ENCODE measurements around the gene DQX1.

The DQX1 gene

DNA sequence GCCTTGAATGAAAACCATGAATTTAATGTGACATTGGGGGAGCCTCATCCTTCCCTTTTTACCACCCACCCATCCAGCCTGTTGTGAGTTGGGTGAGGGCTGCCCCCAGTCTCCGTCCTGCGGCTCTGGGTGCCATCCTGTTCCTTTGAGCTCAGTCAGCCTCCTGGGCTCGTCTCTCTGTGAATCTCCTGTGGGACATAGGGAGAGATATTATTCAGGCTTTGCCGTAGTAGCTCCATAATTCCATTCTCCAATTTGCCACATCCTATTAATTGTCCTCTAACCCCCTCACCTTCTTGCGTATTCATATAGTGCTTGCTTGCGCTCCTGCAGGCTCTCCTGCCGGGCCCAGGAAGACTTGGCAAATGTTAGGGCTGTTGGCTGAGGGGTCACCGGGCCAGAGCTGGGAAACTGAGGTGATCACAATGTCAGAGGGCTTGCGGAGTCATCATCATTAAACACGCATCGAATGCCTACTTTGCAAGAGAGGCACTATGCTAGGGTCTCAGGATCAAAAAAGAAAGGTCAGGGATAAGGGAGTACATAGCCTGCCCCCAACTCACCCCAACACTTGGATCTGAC is 709 bp upstream of the DQX1 start:
- H3K23ac ChIP-seq (ENCODE audit: low read length): no peak overlapping the region
- H2BK120ac ChIP-seq (ENCODE audit: low read depth, low read length): no peak overlapping the region
- H4K5ac ChIP-seq (ENCODE audit: low read length): no peak overlapping the region
- no peak for DNase-seq
- no peak overlapping the region for H2BK5ac ChIP-seq (ENCODE audit: low read length)
- H3K18ac ChIP-seq (ENCODE audit: low read length): no peak overlapping the region
- no peak overlapping the region for H3K27ac ChIP-seq (ENCODE audit: low read depth, low read length)
- H3K79me1 ChIP-seq (ENCODE audit: low read length): peaks cover 17% of the 10 kb centered on the region
- no CpG with 5 or more reads among the region's 11 CpGs for WGBS (ENCODE audit: extremely low coverage, insufficient coverage, low lambda C conversion rate)
- H2AK5ac ChIP-seq (ENCODE audit: low read length): no peak overlapping the region
- peaks cover 8% of the 10 kb centered on the region for H3K4me1 ChIP-seq (ENCODE audit: control insufficient read depth, low read depth, low read length)
- H2BK15ac ChIP-seq (replicated peaks; ENCODE audit: low read depth): no peak overlapping the region
- no peak overlapping the region for H3K9ac ChIP-seq (ENCODE audit: low read length)
- no peak overlapping the region for H3K4ac ChIP-seq (ENCODE audit: low read depth, low read length)
- H3K79me2 ChIP-seq (ENCODE audit: control insufficient read depth, insufficient read depth, low read length): peaks cover 16% of the 10 kb centered on the region
- H3K56ac ChIP-seq (ENCODE audit: low read length): no peak overlapping the region
- H3K4me3 ChIP-seq (ENCODE audit: low read length): no peak overlapping the region
- no peak overlapping the region for H3K4me2 ChIP-seq (ENCODE audit: low read length)
- H4K8ac ChIP-seq (ENCODE audit: low read depth, low read length): no peak overlapping the region
- peaks cover 6% of the 10 kb centered on the region for H3K36me3 ChIP-seq (ENCODE audit: control insufficient read depth, insufficient read depth, low read length)
- H3K27me3 ChIP-seq (ENCODE audit: insufficient read depth, low read length, poor library complexity): no peaks in the 10 kb centered on the region

DNA sequence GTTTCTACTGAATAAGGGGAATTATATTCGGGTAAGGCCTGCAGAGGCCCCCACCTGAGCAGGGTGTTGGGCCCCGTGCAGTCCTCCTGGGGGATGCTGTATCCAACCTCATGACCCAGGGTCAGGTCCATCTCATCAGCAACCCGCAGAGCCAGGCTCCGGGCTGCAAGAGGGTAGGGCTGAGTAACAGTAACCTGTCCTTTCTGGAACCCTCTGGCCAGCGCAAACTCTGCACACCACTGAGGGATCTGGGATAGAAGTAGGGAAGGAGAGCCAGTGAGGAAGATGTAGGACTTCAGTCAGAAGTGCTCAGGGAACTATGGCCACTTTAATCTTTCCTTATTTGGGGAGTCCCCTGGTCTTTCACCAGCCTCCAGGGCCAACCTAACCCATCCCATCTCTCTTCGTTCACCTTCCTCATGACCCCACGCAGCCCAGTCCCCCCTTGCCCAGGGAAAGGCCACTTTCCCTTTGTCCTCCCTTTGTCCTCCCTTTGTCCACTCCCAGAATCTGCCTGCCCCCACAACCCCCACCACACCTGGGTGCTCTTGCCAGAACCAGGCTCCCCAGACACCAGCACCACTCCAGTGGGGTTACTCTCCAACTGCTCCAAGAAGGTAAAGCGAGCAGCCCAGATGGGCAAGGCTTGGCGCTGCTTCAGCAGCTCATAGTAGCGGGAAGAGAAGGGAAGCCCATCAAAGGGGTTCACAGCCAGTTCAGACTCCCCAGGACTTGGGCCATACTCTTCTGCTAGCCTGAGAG is 895 bp downstream of the DQX1 start:
- no peak for DNase-seq
- H3K4me3 ChIP-seq (ENCODE audit: low read length): no peak overlapping the region
- H3K18ac ChIP-seq (ENCODE audit: low read length): no peak overlapping the region
- H3K56ac ChIP-seq (ENCODE audit: low read length): no peak overlapping the region
- no peak overlapping the region for H3K27ac ChIP-seq (ENCODE audit: low read depth, low read length)
- no peak overlapping the region for H3K9ac ChIP-seq (ENCODE audit: low read length)
- H3K4ac ChIP-seq (ENCODE audit: low read depth, low read length): no peak overlapping the region
- no CpG with 5 or more reads among the region's 10 CpGs for WGBS (ENCODE audit: extremely low coverage, insufficient coverage, low lambda C conversion rate)
- H3K27me3 ChIP-seq (ENCODE audit: insufficient read depth, low read length, poor library complexity): no peaks in the 10 kb centered on the region
- H2AK5ac ChIP-seq (ENCODE audit: low read length): no peak overlapping the region
- H3K4me1 ChIP-seq (ENCODE audit: control insufficient read depth, low read depth, low read length): peaks cover 7% of the 10 kb centered on the region
- no peak overlapping the region for H2BK120ac ChIP-seq (ENCODE audit: low read depth, low read length)
- H3K36me3 ChIP-seq (ENCODE audit: control insufficient read depth, insufficient read depth, low read length): peaks cover 6% of the 10 kb centered on the region
- H3K4me2 ChIP-seq (ENCODE audit: low read length): no peak overlapping the region
- H2BK15ac ChIP-seq (replicated peaks; ENCODE audit: low read depth): no peak overlapping the region
- no peak overlapping the region for H2BK5ac ChIP-seq (ENCODE audit: low read length)
- H3K79me1 ChIP-seq (ENCODE audit: low read length): peaks cover 16% of the 10 kb centered on the region
- no peak overlapping the region for H3K23ac ChIP-seq (ENCODE audit: low read length)
- H4K8ac ChIP-seq (ENCODE audit: low read depth, low read length): no peak overlapping the region
- no peak overlapping the region for H4K5ac ChIP-seq (ENCODE audit: low read length)
- H3K79me2 ChIP-seq (ENCODE audit: control insufficient read depth, insufficient read depth, low read length): peaks cover 16% of the 10 kb centered on the region

GRCh38 chr2:74524005-74524404 is 2.0 kb downstream of the DQX1 start:
- no peak overlapping the region for H2BK15ac ChIP-seq (replicated peaks; ENCODE audit: low read depth)
- H3K9ac ChIP-seq (ENCODE audit: low read length): no peak overlapping the region
- H3K4me3 ChIP-seq (ENCODE audit: low read length): no peak overlapping the region
- no CpG with 5 or more reads among the region's 9 CpGs for WGBS (ENCODE audit: extremely low coverage, insufficient coverage, low lambda C conversion rate)
- no peak overlapping the region for H3K27ac ChIP-seq (ENCODE audit: low read depth, low read length)
- H4K8ac ChIP-seq (ENCODE audit: low read depth, low read length): no peak overlapping the region
- no peak overlapping the region for H2BK120ac ChIP-seq (ENCODE audit: low read depth, low read length)
- no peak overlapping the region for H4K5ac ChIP-seq (ENCODE audit: low read length)
- peaks cover 9% of the 10 kb centered on the region for H3K27me3 ChIP-seq (ENCODE audit: insufficient read depth, low read length, poor library complexity)
- H3K18ac ChIP-seq (ENCODE audit: low read length): no peak overlapping the region
- no peak overlapping the region for H2AK5ac ChIP-seq (ENCODE audit: low read length)
- H3K79me2 ChIP-seq (ENCODE audit: control insufficient read depth, insufficient read depth, low read length): peaks cover 14% of the 10 kb centered on the region
- peaks cover 14% of the 10 kb centered on the region for H3K79me1 ChIP-seq (ENCODE audit: low read length)
- H3K23ac ChIP-seq (ENCODE audit: low read length): no peak overlapping the region
- peaks cover 7% of the 10 kb centered on the region for H3K4me1 ChIP-seq (ENCODE audit: control insufficient read depth, low read depth, low read length)
- no peak overlapping the region for H3K56ac ChIP-seq (ENCODE audit: low read length)
- peaks cover 6% of the 10 kb centered on the region for H3K36me3 ChIP-seq (ENCODE audit: control insufficient read depth, insufficient read depth, low read length)
- no peak for DNase-seq
- H3K4me2 ChIP-seq (ENCODE audit: low read length): no peak overlapping the region
- no peak overlapping the region for H2BK5ac ChIP-seq (ENCODE audit: low read length)
- no peak overlapping the region for H3K4ac ChIP-seq (ENCODE audit: low read depth, low read length)

- H3K79me1 ChIP-seq (ENCODE audit: low read length): no peaks in the 10 kb centered on the region
- H3K4me3 ChIP-seq (ENCODE audit: low read length): no peak overlapping the region
- no peak overlapping the region for H2BK120ac ChIP-seq (ENCODE audit: low read depth, low read length)
- H3K4me2 ChIP-seq (ENCODE audit: low read length): no peak overlapping the region
- H4K8ac ChIP-seq (ENCODE audit: low read depth, low read length): no peak overlapping the region
- H3K56ac ChIP-seq (ENCODE audit: low read length): no peak overlapping the region
- H3K79me2 ChIP-seq (ENCODE audit: control insufficient read depth, insufficient read depth, low read length): no peaks in the 10 kb centered on the region
- H3K23ac ChIP-seq (ENCODE audit: low read length): no peak overlapping the region
- no peak overlapping the region for H2AK5ac ChIP-seq (ENCODE audit: low read length)
- no peak overlapping the region for H2BK5ac ChIP-seq (ENCODE audit: low read length)
- no CpG with 5 or more reads among the region's 3 CpGs for WGBS (ENCODE audit: extremely low coverage, insufficient coverage, low lambda C conversion rate)
- H4K5ac ChIP-seq (ENCODE audit: low read length): no peak overlapping the region
- H3K9ac ChIP-seq (ENCODE audit: low read length): no peak overlapping the region
- H3K18ac ChIP-seq (ENCODE audit: low read length): no peak overlapping the region
- H3K27ac ChIP-seq (ENCODE audit: low read depth, low read length): no peak overlapping the region
- H3K36me3 ChIP-seq (ENCODE audit: control insufficient read depth, insufficient read depth, low read length): peaks cover 4% of the 10 kb centered on the region
- H3K4ac ChIP-seq (ENCODE audit: low read depth, low read length): no peak overlapping the region
- H3K4me1 ChIP-seq (ENCODE audit: control insufficient read depth, low read depth, low read length): no peaks in the 10 kb centered on the region
- peaks cover 22% of the 10 kb centered on the region for H3K27me3 ChIP-seq (ENCODE audit: insufficient read depth, low read length, poor library complexity)
- no peak for DNase-seq
- no peak overlapping the region for H2BK15ac ChIP-seq (replicated peaks; ENCODE audit: low read depth)
Observed at GRCh38 chr2:74522516-74522915, 3.5 kb downstream of the DQX1 start.

- no peak overlapping the region for H4K8ac ChIP-seq (ENCODE audit: low read depth, low read length)
- H3K79me2 ChIP-seq (ENCODE audit: control insufficient read depth, insufficient read depth, low read length): no peaks in the 10 kb centered on the region
- WGBS (ENCODE audit: extremely low coverage, insufficient coverage, low lambda C conversion rate): no CpG with 5 or more reads among the region's 13 CpGs
- no peak overlapping the region for H4K5ac ChIP-seq (ENCODE audit: low read length)
- no peak overlapping the region for H3K18ac ChIP-seq (ENCODE audit: low read length)
- H3K27ac ChIP-seq (ENCODE audit: low read depth, low read length): no peak overlapping the region
- H2AK5ac ChIP-seq (ENCODE audit: low read length): no peak overlapping the region
- no peak overlapping the region for H3K4me2 ChIP-seq (ENCODE audit: low read length)
- H3K4me1 ChIP-seq (ENCODE audit: control insufficient read depth, low read depth, low read length): peaks cover 3% of the 10 kb centered on the region
- no peaks in the 10 kb centered on the region for H3K79me1 ChIP-seq (ENCODE audit: low read length)
- no peak overlapping the region for H3K9ac ChIP-seq (ENCODE audit: low read length)
- H3K23ac ChIP-seq (ENCODE audit: low read length): no peak overlapping the region
- DNase-seq: no peak
- no peaks in the 10 kb centered on the region for H3K36me3 ChIP-seq (ENCODE audit: control insufficient read depth, insufficient read depth, low read length)
- H3K4ac ChIP-seq (ENCODE audit: low read depth, low read length): no peak overlapping the region
- H3K27me3 ChIP-seq (ENCODE audit: insufficient read depth, low read length, poor library complexity): peaks cover 68% of the 10 kb centered on the region
- no peak overlapping the region for H2BK120ac ChIP-seq (ENCODE audit: low read depth, low read length)
- no peak overlapping the region for H2BK5ac ChIP-seq (ENCODE audit: low read length)
- H3K4me3 ChIP-seq (ENCODE audit: low read length): no peak overlapping the region
- H3K56ac ChIP-seq (ENCODE audit: low read length): no peak overlapping the region
- no peak overlapping the region for H2BK15ac ChIP-seq (replicated peaks; ENCODE audit: low read depth)
Observed at GRCh38 chr2:74516650-74517049, 9.4 kb downstream of the DQX1 start.

Measured in mesendoderm (in vitro differentiated cells).